Measurements from ENCODE around the gene EAPP.
"Not testable (repeated sequence)": the region's sequence is repeated elsewhere in the genome, so short reads cannot be mapped to it uniquely, and the experiment has no call there.

The EAPP gene

DNA sequence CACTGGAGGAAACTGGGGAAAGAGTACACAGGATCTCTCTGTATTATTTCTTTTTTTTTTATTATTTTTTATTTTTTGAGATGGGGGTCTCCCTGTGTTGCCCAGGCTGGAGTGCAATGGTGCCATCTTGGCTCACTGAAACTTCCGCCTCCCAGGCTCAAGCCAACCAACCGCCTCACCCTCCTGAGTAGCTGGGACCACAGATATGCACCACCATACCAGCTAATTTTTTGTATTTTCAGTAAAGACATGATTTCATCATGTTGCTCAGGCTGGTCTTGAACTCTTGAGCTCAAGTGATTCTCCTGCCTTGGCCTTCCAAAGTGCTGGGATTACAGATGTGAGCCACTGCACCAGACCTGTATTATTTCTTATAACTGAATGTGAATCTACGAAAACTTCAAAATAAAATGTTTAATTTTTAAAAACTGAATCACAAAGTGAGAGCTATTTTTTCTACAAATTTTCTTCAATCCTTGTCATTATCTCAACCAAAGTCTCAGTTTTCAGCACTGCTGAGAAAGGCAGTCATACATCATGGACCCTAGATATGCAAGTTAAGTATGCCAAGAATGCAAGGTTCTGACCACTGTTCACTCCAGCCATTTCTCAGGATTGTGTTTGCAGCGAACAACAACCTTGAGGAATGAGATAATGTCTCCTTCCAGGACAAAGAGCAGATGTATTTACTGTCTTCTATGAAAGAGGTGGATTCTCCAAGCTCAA is 2.4 kb downstream of the EAPP start:
- WGBS, 2 donors (ENCODE audit: extremely low coverage in 2 of 2, insufficient read length in 2 of 2, insufficient replicate concordance in 1 of 2) = no CpG with 5 or more reads among the region's 4 CpGs
- Histone ChIP-seq H3K79me1 (ENCODE audit: low read depth, low read length) (peaks cover 5% of the 10 kb centered on the region), H3K27ac (replicated peaks; ENCODE audit: low read length) (no peak overlapping the region), H2BK12ac (ENCODE audit: low read length) (no peak overlapping the region), H3K9ac (ENCODE audit: low read depth, low read length, poor library complexity) (no peak overlapping the region), H2BK120ac (ENCODE audit: low read depth, low read length) (no peak overlapping the region), H3K4me2 (ENCODE audit: insufficient read depth, low read length, poor library complexity, severe bottlenecking) (no peak overlapping the region), H2BK15ac (ENCODE audit: low read length) (no peak overlapping the region), H3K36me3 (replicated peaks in 1 of 2; ENCODE audit: control insufficient read depth in 2 of 2, insufficient read depth in 2 of 2, low read length in 2 of 2) (peaks cover 4 to 46% of the 10 kb centered on the region in 2 donors), H2AK5ac (ENCODE audit: low read depth, low read length) (no peak overlapping the region), H3K9me3 (replicated peaks in 1 of 2; ENCODE audit: control insufficient read depth in 2 of 2, insufficient read depth in 1 of 2, low read depth in 1 of 2, low read length in 2 of 2) (no peaks in the 10 kb centered on the region), H2BK5ac (ENCODE audit: low read length) (no peak overlapping the region), H2AFZ (ENCODE audit: low read length) (no peak overlapping the region), H3K18ac (ENCODE audit: low read length) (no peak overlapping the region), H3K4me1 (ENCODE audit: control insufficient read depth in 2 of 2, insufficient read depth in 1 of 2, low read depth in 1 of 2, low read length in 2 of 2) (peaks cover 0 to 3% of the 10 kb centered on the region in 2 donors), H3K4me3 (ENCODE audit: low read length in 2 of 2) (peak overlapping the region in 1 of 2 donors; percentile 8), H3K14ac (ENCODE audit: low read length) (no peak overlapping the region), H3K4ac (ENCODE audit: low read length) (no peak overlapping the region), H4K91ac (ENCODE audit: low read depth, low read length, poor library complexity) (no peak overlapping the region), H4K8ac (ENCODE audit: low read depth, low read length) (no peak overlapping the region), H3K27me3 (ENCODE audit: control insufficient read depth in 3 of 3, insufficient read depth in 3 of 3, low read depth in 1 of 3, low read length in 3 of 3) (no peaks in the 10 kb centered on the region), H3K23ac (ENCODE audit: low read depth, low read length, poor library complexity) (no peak overlapping the region)
- DNase-seq (ENCODE audit: low spot score) = no peak

DNA sequence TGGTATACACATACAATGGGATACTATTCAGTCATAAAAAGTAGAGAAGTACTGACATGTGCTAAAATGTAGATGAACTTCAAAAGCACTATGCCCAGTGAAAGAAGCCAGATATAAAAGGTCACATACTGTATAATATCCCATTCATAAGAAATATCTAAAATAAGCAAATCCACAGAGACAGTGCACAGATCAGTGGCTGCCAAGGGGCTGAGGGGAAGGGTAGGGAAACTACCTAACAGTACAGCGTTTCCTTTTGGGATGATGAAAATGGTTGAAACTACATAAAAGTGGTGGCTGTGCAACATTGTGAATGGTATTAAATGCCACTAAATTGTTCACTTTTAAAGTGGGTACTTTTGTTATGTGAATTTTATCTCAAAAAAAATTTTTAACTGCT is 11.9 kb downstream of the EAPP start:
- no peaks in the 10 kb centered on the region for H3K27me3 ChIP-seq (ENCODE audit: control insufficient read depth in 3 of 3, insufficient read depth in 3 of 3, low read depth in 1 of 3, low read length in 3 of 3)
- no peaks in the 10 kb centered on the region for H3K79me1 ChIP-seq (ENCODE audit: low read depth, low read length)
- no peak overlapping the region for H3K23ac ChIP-seq (ENCODE audit: low read depth, low read length, poor library complexity)
- H4K8ac ChIP-seq (ENCODE audit: low read depth, low read length) = no peak overlapping the region
- no peak for DNase-seq (ENCODE audit: low spot score)
- no peak overlapping the region for H2BK5ac ChIP-seq (ENCODE audit: low read length)
- H2BK120ac ChIP-seq (ENCODE audit: low read depth, low read length) = no peak overlapping the region
- no peak overlapping the region for H3K4ac ChIP-seq (ENCODE audit: low read length)
- no peaks in the 10 kb centered on the region for H3K9me3 ChIP-seq (replicated peaks in 1 of 2; ENCODE audit: control insufficient read depth in 2 of 2, insufficient read depth in 1 of 2, low read depth in 1 of 2, low read length in 2 of 2)
- no peak overlapping the region for H3K27ac ChIP-seq (replicated peaks; ENCODE audit: low read length)
- no peak overlapping the region for H2BK12ac ChIP-seq (ENCODE audit: low read length)
- H2AK5ac ChIP-seq (ENCODE audit: low read depth, low read length) = no peak overlapping the region
- H3K18ac ChIP-seq (ENCODE audit: low read length) = no peak overlapping the region
- H3K4me3 ChIP-seq (ENCODE audit: low read length in 2 of 2) = no peak overlapping the region
- no peak overlapping the region for H2AFZ ChIP-seq (ENCODE audit: low read length)
- no peak overlapping the region for H4K91ac ChIP-seq (ENCODE audit: low read depth, low read length, poor library complexity)
- H3K4me2 ChIP-seq (ENCODE audit: insufficient read depth, low read length, poor library complexity, severe bottlenecking) = no peak overlapping the region
- peaks cover 22 to 87% of the 10 kb centered on the region in 2 donors for H3K36me3 ChIP-seq (replicated peaks in 1 of 2; ENCODE audit: control insufficient read depth in 2 of 2, insufficient read depth in 2 of 2, low read length in 2 of 2)
- no peak overlapping the region for H3K14ac ChIP-seq (ENCODE audit: low read length)
- H3K4me1 ChIP-seq (ENCODE audit: control insufficient read depth in 2 of 2, insufficient read depth in 1 of 2, low read depth in 1 of 2, low read length in 2 of 2) = no peaks in the 10 kb centered on the region
- H3K9ac ChIP-seq (ENCODE audit: low read depth, low read length, poor library complexity) = no peak overlapping the region
- no CpG with 5 or more reads among the region's 1 CpG for WGBS, 2 donors (ENCODE audit: extremely low coverage in 2 of 2, insufficient read length in 2 of 2, insufficient replicate concordance in 1 of 2)
- no peak overlapping the region for H2BK15ac ChIP-seq (ENCODE audit: low read length)

DNA sequence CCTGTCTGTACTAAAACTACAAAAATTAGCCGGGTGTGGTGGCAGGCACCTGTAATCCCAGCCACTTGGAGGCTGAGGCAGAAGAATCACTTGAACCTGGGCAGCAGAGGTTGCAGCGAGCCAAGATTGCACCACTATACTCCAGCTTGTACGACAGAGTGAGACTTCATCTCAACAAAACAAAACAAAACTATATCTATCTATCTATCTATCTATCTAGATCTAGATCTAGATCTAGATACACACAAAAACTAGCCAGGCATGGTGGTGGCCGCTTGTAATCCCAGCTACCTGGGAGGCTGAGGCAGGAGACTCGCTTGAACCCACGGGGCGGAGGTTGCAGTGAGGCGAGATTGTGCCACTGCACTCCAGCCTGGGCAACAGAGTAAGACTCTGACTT is 15.3 kb downstream of the EAPP start:
- H3K14ac ChIP-seq (ENCODE audit: low read length); DNase-seq (ENCODE audit: low spot score); H3K4ac ChIP-seq (ENCODE audit: low read length); H3K79me1 ChIP-seq (ENCODE audit: low read depth, low read length); H2BK12ac ChIP-seq (ENCODE audit: low read length); H3K4me3 ChIP-seq (ENCODE audit: low read length in 2 of 2); H3K4me2 ChIP-seq (ENCODE audit: insufficient read depth, low read length, poor library complexity, severe bottlenecking); H2AFZ ChIP-seq (ENCODE audit: low read length); H3K27ac ChIP-seq (replicated peaks; ENCODE audit: low read length); H3K23ac ChIP-seq (ENCODE audit: low read depth, low read length, poor library complexity); H3K9ac ChIP-seq (ENCODE audit: low read depth, low read length, poor library complexity); H3K4me1 ChIP-seq (ENCODE audit: control insufficient read depth in 2 of 2, insufficient read depth in 1 of 2, low read depth in 1 of 2, low read length in 2 of 2); H2AK5ac ChIP-seq (ENCODE audit: low read depth, low read length); H3K27me3 ChIP-seq (ENCODE audit: control insufficient read depth in 3 of 3, insufficient read depth in 3 of 3, low read depth in 1 of 3, low read length in 3 of 3); H4K91ac ChIP-seq (ENCODE audit: low read depth, low read length, poor library complexity); H3K9me3 ChIP-seq (replicated peaks in 1 of 2; ENCODE audit: control insufficient read depth in 2 of 2, insufficient read depth in 1 of 2, low read depth in 1 of 2, low read length in 2 of 2); H2BK5ac ChIP-seq (ENCODE audit: low read length); H2BK120ac ChIP-seq (ENCODE audit: low read depth, low read length); H3K18ac ChIP-seq (ENCODE audit: low read length); H4K8ac ChIP-seq (ENCODE audit: low read depth, low read length); H2BK15ac ChIP-seq (ENCODE audit: low read length): not testable (repeated sequence)
- WGBS, 2 donors (ENCODE audit: extremely low coverage in 2 of 2, insufficient read length in 2 of 2, insufficient replicate concordance in 1 of 2) = no CpG with 5 or more reads among the region's 8 CpGs
- peaks cover 27 to 89% of the 10 kb centered on the region in 2 donors for H3K36me3 ChIP-seq (replicated peaks in 1 of 2; ENCODE audit: control insufficient read depth in 2 of 2, insufficient read depth in 2 of 2, low read length in 2 of 2)

GRCh38 chr14:34522496-34522895 is 17.0 kb downstream of the EAPP start:
- Histone ChIP-seq H4K91ac (ENCODE audit: low read depth, low read length, poor library complexity) (no peak overlapping the region), H3K36me3 (replicated peaks in 1 of 2; ENCODE audit: control insufficient read depth in 2 of 2, insufficient read depth in 2 of 2, low read length in 2 of 2) (peaks cover 30 to 86% of the 10 kb centered on the region in 2 donors), H2AK5ac (ENCODE audit: low read depth, low read length) (no peak overlapping the region), H3K14ac (ENCODE audit: low read length) (no peak overlapping the region), H3K79me1 (ENCODE audit: low read depth, low read length) (no peaks in the 10 kb centered on the region), H3K23ac (ENCODE audit: low read depth, low read length, poor library complexity) (no peak overlapping the region), H3K4me3 (ENCODE audit: low read length in 2 of 2) (no peak overlapping the region), H3K4me2 (ENCODE audit: insufficient read depth, low read length, poor library complexity, severe bottlenecking) (no peak overlapping the region), H2BK12ac (ENCODE audit: low read length) (no peak overlapping the region), H3K9me3 (replicated peaks in 1 of 2; ENCODE audit: control insufficient read depth in 2 of 2, insufficient read depth in 1 of 2, low read depth in 1 of 2, low read length in 2 of 2) (no peaks in the 10 kb centered on the region), H3K4ac (ENCODE audit: low read length) (no peak overlapping the region), H4K8ac (ENCODE audit: low read depth, low read length) (no peak overlapping the region), H2BK120ac (ENCODE audit: low read depth, low read length) (no peak overlapping the region), H3K27me3 (ENCODE audit: control insufficient read depth in 3 of 3, insufficient read depth in 3 of 3, low read depth in 1 of 3, low read length in 3 of 3) (no peaks in the 10 kb centered on the region), H3K27ac (replicated peaks; ENCODE audit: low read length) (no peak overlapping the region), H3K9ac (ENCODE audit: low read depth, low read length, poor library complexity) (no peak overlapping the region), H3K4me1 (ENCODE audit: control insufficient read depth in 2 of 2, insufficient read depth in 1 of 2, low read depth in 1 of 2, low read length in 2 of 2) (no peaks in the 10 kb centered on the region), H2BK15ac (ENCODE audit: low read length) (no peak overlapping the region), H2BK5ac (ENCODE audit: low read length) (no peak overlapping the region), H2AFZ (ENCODE audit: low read length) (no peak overlapping the region), H3K18ac (ENCODE audit: low read length) (no peak overlapping the region)
- DNase-seq (ENCODE audit: low spot score) = no peak
- WGBS, 2 donors (ENCODE audit: extremely low coverage in 2 of 2, insufficient read length in 2 of 2, insufficient replicate concordance in 1 of 2) = no CpG with 5 or more reads among the region's 2 CpGs
